ENCODE data around the gene STAC3. TPM values are rescaled to one million over a fixed set of nuclear protein-coding genes. Genes with fewer than 3 reads are reported as not detected.

STAC3 gene
- polyA plus RNA-seq, 2 of the 4 experiments (the other 2 are of a cell fraction): 0.40 to 0.43 TPM

- ATAC-seq (no peak), FAIRE-seq (no peak)
These were observed 30.8 kb downstream of the STAC3 start for GRCh38 chr12:57219993-57220754.

GRCh38 chr12:57219205-57219992, 31.6 kb downstream of the STAC3 start:
- no peak for FAIRE-seq
- Histone ChIP-seq H3K4me1 (peaks cover 17% of the 10 kb centered on the region; the same call in 2 of the 3 replicates), H3K4me2 (no peak overlapping the region), H3K4me3 (no peak overlapping the region), H3K27ac (no peak overlapping the region), H3K9me3 (no peaks in the 10 kb centered on the region)
- 69% methylated on average over 11 of the region's 14 CpGs for WGBS (ENCODE audit: missing lambda C conversion rate)
- no peak for ATAC-seq
- POLR2A ChIA-PET: no interaction called here
- DNase-seq (ENCODE audit: low read depth in 1 of 2, low spot score in 1 of 2): no peak
- TF ChIP-seq FOXS1 (CRISPR knock-in tag; IDR thresholded peaks at IDR 0.05) (no peak), MYC (IDR thresholded peaks at IDR 0.05; ENCODE audit: borderline replicate concordance, low read length) (no peak)
- CTCF ChIA-PET: interaction anchor here (0.6 to 8.5 kb wide), 2 partner anchors 16 to 44 kb away, joined by 3 to 615 read pairs; partner anchors contain the start of gene SHMT2

More at GRCh38 chr12:57219993-57220754, 30.8 kb downstream of the STAC3 start:
- ChIA-PET CTCF (interaction anchor here (8.5 kb wide), 1 partner anchor 15 kb away, joined by 615 read pairs; the partner anchor contains the start of gene SHMT2), POLR2A (no interaction called here)
- H3K27ac ChIP-seq: no peak overlapping the region
- 75% methylated on average over 20 of the region's 38 CpGs for WGBS (ENCODE audit: missing lambda C conversion rate)
- TF ChIP-seq ELK1 (IDR thresholded peaks at IDR 0.05; ENCODE audit: low read depth, low read length) (no peak), RNF2 (IDR thresholded peaks at IDR 0.05; ENCODE audit: borderline replicate concordance, low read depth) (no peak), E2F6 (IDR thresholded peaks at IDR 0.05; ENCODE audit: borderline replicate concordance, low read depth) (no peak), FOSL2 (IDR thresholded peaks at IDR 0.05) (no peak), FOSL2 (CRISPR knock-in tag; IDR thresholded peaks at IDR 0.05) (no peak), CTCF (IDR thresholded peaks at IDR 0.05) (no peak), MYC (IDR thresholded peaks at IDR 0.05; ENCODE audit: borderline replicate concordance, low read length) (no peak), PBX3 (IDR thresholded peaks at IDR 0.05) (no peak), RARB (CRISPR knock-in tag; IDR thresholded peaks at IDR 0.05) (no peak)
- peaks cover 17% of the 10 kb centered on the region; the same call in 2 of the 3 replicates for H3K4me1 ChIP-seq
- H3K9me3 ChIP-seq: no peaks in the 10 kb centered on the region
- no peak overlapping the region for H3K4me2 ChIP-seq
- DNase-seq (ENCODE audit: low read depth in 1 of 2, low spot score in 1 of 2): no peak
- no peak overlapping the region for H3K4me3 ChIP-seq

GRCh38 chr12:57218030-57218853, 32.7 kb downstream of the STAC3 start:
- Histone ChIP-seq H3K4me2 (no peak overlapping the region), H3K9me3 (no peaks in the 10 kb centered on the region), H3K27ac (no peak overlapping the region), H3K4me3 (no peak overlapping the region), H3K4me1 (peaks cover 27% of the 10 kb centered on the region)
- DNase-seq (ENCODE audit: low read depth in 1 of 2, low spot score in 1 of 2) (no peak), ATAC-seq (no peak), FAIRE-seq (no peak)
- WGBS (ENCODE audit: missing lambda C conversion rate): 79% methylated on average over 5 of the region's 5 CpGs
- TF ChIP-seq JUN (IDR thresholded peaks at IDR 0.05): no peak
- TF ChIP-seq HMGXB4 (CRISPR knock-in tag; IDR thresholded peaks at IDR 0.05; ENCODE audit: borderline replicate concordance): no peak
- TF ChIP-seq CTCF (IDR thresholded peaks at IDR 0.05): no peak
- no peak for TF ChIP-seq HEYL (CRISPR knock-in tag; IDR thresholded peaks at IDR 0.05)
- TF ChIP-seq RARB (CRISPR knock-in tag; IDR thresholded peaks at IDR 0.05): no peak
- no peak for TF ChIP-seq RCOR1 (IDR thresholded peaks at IDR 0.05; ENCODE audit: low read depth, low read length)
- no peak for TF ChIP-seq HOXA7 (CRISPR knock-in tag; IDR thresholded peaks at IDR 0.05)
- ChIA-PET CTCF (interaction anchor here (0.8 to 8.5 kb wide), 3 partner anchors 11 to 35 kb away, joined by 4 to 615 read pairs (median 4); partner anchors contain the start of gene SHMT2), POLR2A (no interaction called here)
